Measurements from ENCODE around the gene SEPTIN5.

GRCh38 chr22:19722982-19723231 lies 8.6 kb downstream of the SEPTIN5 start:
- TF ChIP-seq CTCF (conservative IDR thresholded peaks at IDR 0.05; ENCODE audit: low read length) (no peak), EZH2phosphoT487 (IDR thresholded peaks at IDR 0.05; ENCODE audit: borderline replicate concordance, low read depth, low read length) (no peak)
